ENCODE measurements around the gene CYTH3. TPM values are rescaled to one million over a fixed set of nuclear protein-coding genes. Genes with fewer than 3 reads are reported as not detected.

The CYTH3 gene
- total and polyA plus RNA-seq, 2 of the 13 experiments (the other 11 are each of a cell fraction or from before 2014, with no cell fraction given) = 3.1 to 3.8 TPM

- Histone ChIP-seq H3K27ac (ENCODE audit: extremely low read length, insufficient read depth, low read length) (no peak overlapping the region), H3K27me3 (ENCODE audit: control insufficient read depth in 1 of 2, insufficient read depth in 2 of 2, low read length in 2 of 2) (no peaks in the 10 kb centered on the region), H3K4me3 (replicated peaks in 1 of 3; ENCODE audit: insufficient read depth in 1 of 3, low read depth in 2 of 3, low read length in 3 of 3) (no peak overlapping the region), H3K4me2 (ENCODE audit: low read depth, low read length) (no peak overlapping the region), H4K20me1 (ENCODE audit: insufficient read depth, low read length) (no peaks in the 10 kb centered on the region), H2AFZ (ENCODE audit: low read length) (no peak overlapping the region), H3K9ac (ENCODE audit: insufficient read depth, low read depth, low read length) (no peak overlapping the region), H3K36me3 (replicated peaks in 1 of 2; ENCODE audit: control insufficient read depth in 1 of 2, insufficient read depth in 2 of 2, low read length in 2 of 2) (peaks cover 11 to 37% of the 10 kb centered on the region in 2 experiments; a peak in 4 of 5 replicates), H3K9me3 (ENCODE audit: low read length) (no peaks in the 10 kb centered on the region), H3K79me2 (ENCODE audit: insufficient read depth, low read length) (no peaks in the 10 kb centered on the region), H3K4me1 (ENCODE audit: insufficient read depth, low read length) (no peaks in the 10 kb centered on the region)
- POLR2A ChIA-PET = no interaction called here
- ATAC-seq (no peak), DNase-seq (ENCODE audit: low spot score) (no peak), FAIRE-seq (no peak)
- 92% methylated on average over 23 of the region's 29 CpGs for WGBS (ENCODE audit: low lambda C conversion rate)
- CTCF ChIA-PET (ENCODE audit: low intra/inter-chr PET ratio, low total read pairs) = no interaction called here
- BruUV-seq (replicated peaks) = no TSS peak
- intact Hi-C loops (cut with micrococcal nuclease; ENCODE audit: unreplicated experiment) (no loop called here), in situ Hi-C loops (cut with HindIII; ENCODE audit: extremely low pct_ligation_motif_present, low pct_unique_long_range_greater_than_20kb) (no loop called here)
- TF ChIP-seq, protein P1, sequence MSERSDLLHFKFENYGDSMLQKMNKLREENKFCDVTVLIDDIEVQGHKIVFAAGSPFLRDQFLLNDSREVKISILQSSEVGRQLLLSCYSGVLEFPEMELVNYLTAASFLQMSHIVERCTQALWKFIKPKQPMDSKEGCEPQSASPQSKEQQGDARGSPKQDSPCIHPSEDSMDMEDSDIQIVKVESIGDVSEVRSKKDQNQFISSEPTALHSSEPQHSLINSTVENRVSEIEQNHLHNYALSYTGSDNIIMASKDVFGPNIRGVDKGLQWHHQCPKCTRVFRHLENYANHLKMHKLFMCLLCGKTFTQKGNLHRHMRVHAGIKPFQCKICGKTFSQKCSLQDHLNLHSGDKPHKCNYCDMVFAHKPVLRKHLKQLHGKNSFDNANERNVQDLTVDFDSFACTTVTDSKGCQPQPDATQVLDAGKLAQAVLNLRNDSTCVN (CRISPR knock-in tag; IDR thresholded peaks at IDR 0.05; ENCODE audit: borderline replicate concordance) = no peak
- TF ChIP-seq ZBTB3 (CRISPR knock-in tag; IDR thresholded peaks at IDR 0.05; ENCODE audit: borderline replicate concordance, low read depth) (no peak), CREB1 (IDR thresholded peaks at IDR 0.05) (no peak), CREB1 (CRISPR knock-in tag; IDR thresholded peaks at IDR 0.05) (no peak), TSC22D2 (CRISPR knock-in tag; IDR thresholded peaks at IDR 0.05; ENCODE audit: borderline replicate concordance) (no peak), ZNF44 (CRISPR knock-in tag; IDR thresholded peaks at IDR 0.05) (no peak)
These were observed 113.9 kb downstream of the CYTH3 start for GRCh38 chr7:6158424-6159096.
